ENCODE results near the gene CFLAR. TPM values are rescaled to one million over a fixed set of nuclear protein-coding genes. Genes with fewer than 3 reads are reported as not detected.
A peak's percentile ranks its signal among the peaks of the same experiment; 100 is the strongest.
"Not testable (repeated sequence)": the region's sequence is repeated elsewhere in the genome, so short reads cannot be mapped to it uniquely, and the experiment has no call there.

CFLAR gene
- total RNA-seq, 1 experiment from 2014 or later: 70.4 TPM

- H3K9me3 ChIP-seq (replicated peaks): no peaks in the 10 kb centered on the region
Observed at GRCh38 chr2:201144101-201145051, 28.4 kb downstream of the CFLAR start.

GRCh38 chr2:201148434-201148990 lies 32.5 kb downstream of the CFLAR start:
- H3K4me3 ChIP-seq: no peak overlapping the region
- H3K4me1 ChIP-seq (replicated peaks): peaks cover 44% of the 10 kb centered on the region

More at GRCh38 chr2:201144101-201145051, 28.4 kb downstream of the CFLAR start:
- H3K4me3 ChIP-seq: no peak overlapping the region
- no peak overlapping the region for H3K27ac ChIP-seq
- DNase-seq (ENCODE audit: low read depth in 1 of 2, low spot score in 2 of 2): no peak
- peaks cover 13% of the 10 kb centered on the region for H3K4me1 ChIP-seq (replicated peaks)
- peaks cover 58% of the 10 kb centered on the region for H3K36me3 ChIP-seq
- no peaks in the 10 kb centered on the region for H3K27me3 ChIP-seq (replicated peaks)

GRCh38 chr2:201149064-201149820 lies 33.3 kb downstream of the CFLAR start:
- Histone ChIP-seq H3K27me3 (replicated peaks) (no peaks in the 10 kb centered on the region), H3K36me3 (peaks cover 51% of the 10 kb centered on the region), H3K9me3 (replicated peaks) (no peaks in the 10 kb centered on the region), H3K4me3 (no peak overlapping the region), H3K4me1 (replicated peaks) (peaks cover 44% of the 10 kb centered on the region), H3K27ac (peak overlapping the region; percentile 99)
- peak; percentile 66 to 86 for DNase-seq (ENCODE audit: low read depth in 1 of 2, low spot score in 2 of 2)

More at GRCh38 chr2:201148434-201148990, 32.5 kb downstream of the CFLAR start:
- Histone ChIP-seq H3K9me3 (replicated peaks) (no peaks in the 10 kb centered on the region), H3K27me3 (replicated peaks) (no peaks in the 10 kb centered on the region), H3K27ac (peak overlapping the region; percentile 99), H3K36me3 (peaks cover 56% of the 10 kb centered on the region)
- peak in 1 of 2 experiments; percentile 25 for DNase-seq (ENCODE audit: low read depth in 1 of 2, low spot score in 2 of 2)

- Histone ChIP-seq H3K4me1 (replicated peaks) (peaks cover 44% of the 10 kb centered on the region), H3K36me3 (peaks cover 53% of the 10 kb centered on the region), H3K27ac (peak overlapping the region; percentile 99)
- not testable (repeated sequence) for H3K4me3 ChIP-seq; H3K9me3 ChIP-seq (replicated peaks); H3K27me3 ChIP-seq (replicated peaks)
- peak; percentile 78 to 83 for DNase-seq (ENCODE audit: low read depth in 1 of 2, low spot score in 2 of 2)
Observed at GRCh38 chr2:201149821-201150165, 33.8 kb downstream of the CFLAR start.

- Histone ChIP-seq H3K4me3 (peak overlapping the region; percentile 11), H3K36me3 (peaks cover 53% of the 10 kb centered on the region), H3K27ac (peak overlapping the region; percentile 99), H3K4me1 (replicated peaks) (peaks cover 44% of the 10 kb centered on the region), H3K27me3 (replicated peaks) (no peaks in the 10 kb centered on the region), H3K9me3 (replicated peaks) (no peaks in the 10 kb centered on the region)
- no peak for DNase-seq (ENCODE audit: low read depth in 1 of 2, low spot score in 2 of 2)
Observed at GRCh38 chr2:201150454-201151020, 34.6 kb downstream of the CFLAR start.

- Histone ChIP-seq H3K27me3 (replicated peaks) (no peaks in the 10 kb centered on the region), H3K36me3 (peaks cover 61% of the 10 kb centered on the region), H3K4me1 (replicated peaks) (peaks cover 44% of the 10 kb centered on the region), H3K27ac (peak overlapping the region; percentile 99), H3K9me3 (replicated peaks) (no peaks in the 10 kb centered on the region), H3K4me3 (peak overlapping the region; percentile 11)
- peak; percentile 66 to 93 for DNase-seq (ENCODE audit: low read depth in 1 of 2, low spot score in 2 of 2)
Observed at GRCh38 chr2:201151127-201151981, 35.4 kb downstream of the CFLAR start.

- H3K27ac ChIP-seq: peak overlapping the region; percentile 99
- no peak overlapping the region for H3K4me3 ChIP-seq
- H3K4me1 ChIP-seq (replicated peaks): peaks cover 44% of the 10 kb centered on the region
- H3K9me3 ChIP-seq (replicated peaks): no peaks in the 10 kb centered on the region
- H3K27me3 ChIP-seq (replicated peaks): no peaks in the 10 kb centered on the region
- DNase-seq (ENCODE audit: low read depth in 1 of 2, low spot score in 2 of 2): no peak
- peaks cover 66% of the 10 kb centered on the region for H3K36me3 ChIP-seq
Observed at GRCh38 chr2:201152517-201152916, 36.6 kb downstream of the CFLAR start.

GRCh38 chr2:201152999-201153815 lies 37.2 kb downstream of the CFLAR start:
- Histone ChIP-seq H3K9me3 (replicated peaks) (no peaks in the 10 kb centered on the region), H3K4me1 (replicated peaks) (peaks cover 49% of the 10 kb centered on the region), H3K27ac (no peak overlapping the region)

GRCh38 chr2:201154615-201155399 lies 38.8 kb downstream of the CFLAR start:
- H3K27me3 ChIP-seq (replicated peaks): no peaks in the 10 kb centered on the region
- no peak for DNase-seq (ENCODE audit: low read depth in 1 of 2, low spot score in 2 of 2)
- H3K4me3 ChIP-seq: no peak overlapping the region
- H3K9me3 ChIP-seq (replicated peaks): no peaks in the 10 kb centered on the region
- peaks cover 77% of the 10 kb centered on the region for H3K36me3 ChIP-seq
- no peak overlapping the region for H3K27ac ChIP-seq
- H3K4me1 ChIP-seq (replicated peaks): peaks cover 35% of the 10 kb centered on the region

More at GRCh38 chr2:201152999-201153815, 37.2 kb downstream of the CFLAR start:
- Histone ChIP-seq H3K4me3 (no peak overlapping the region), H3K27me3 (replicated peaks) (no peaks in the 10 kb centered on the region), H3K36me3 (peaks cover 73% of the 10 kb centered on the region)
- no peak for DNase-seq (ENCODE audit: low read depth in 1 of 2, low spot score in 2 of 2)

- H3K27me3 ChIP-seq (replicated peaks): no peaks in the 10 kb centered on the region
- no peak for DNase-seq (ENCODE audit: low read depth in 1 of 2, low spot score in 2 of 2)
- H3K36me3 ChIP-seq: peaks cover 79% of the 10 kb centered on the region
Observed at GRCh38 chr2:201156036-201156435, 40.1 kb downstream of the CFLAR start.

GRCh38 chr2:201156640-201157039 lies 40.7 kb downstream of the CFLAR start:
- no peaks in the 10 kb centered on the region for H3K9me3 ChIP-seq (replicated peaks)
- H3K4me3 ChIP-seq: no peak overlapping the region
- DNase-seq (ENCODE audit: low read depth in 1 of 2, low spot score in 2 of 2): no peak
- no peaks in the 10 kb centered on the region for H3K27me3 ChIP-seq (replicated peaks)
- H3K36me3 ChIP-seq: peaks cover 81% of the 10 kb centered on the region
- peaks cover 16% of the 10 kb centered on the region for H3K4me1 ChIP-seq (replicated peaks)
- no peak overlapping the region for H3K27ac ChIP-seq

More at GRCh38 chr2:201156036-201156435, 40.1 kb downstream of the CFLAR start:
- Histone ChIP-seq H3K27ac (no peak overlapping the region), H3K4me1 (replicated peaks) (peaks cover 22% of the 10 kb centered on the region), H3K9me3 (replicated peaks) (no peaks in the 10 kb centered on the region), H3K4me3 (no peak overlapping the region)
